NOMO-1 (cell line): ENCODE results near the gene APBA2.
"Not testable (repeated sequence)": the region's sequence is repeated elsewhere in the genome, so short reads cannot be mapped to it uniquely, and the experiment has no call there.

Experiments
- DNase-seq, 2 experiments: peaks; one replicate each; lab custom pipeline; 2025; ENCODE audit not compliant: unreplicated experiment in 2 of 2; lab: John Stamatoyannopoulos, UW

Gene APBA2

DNA sequence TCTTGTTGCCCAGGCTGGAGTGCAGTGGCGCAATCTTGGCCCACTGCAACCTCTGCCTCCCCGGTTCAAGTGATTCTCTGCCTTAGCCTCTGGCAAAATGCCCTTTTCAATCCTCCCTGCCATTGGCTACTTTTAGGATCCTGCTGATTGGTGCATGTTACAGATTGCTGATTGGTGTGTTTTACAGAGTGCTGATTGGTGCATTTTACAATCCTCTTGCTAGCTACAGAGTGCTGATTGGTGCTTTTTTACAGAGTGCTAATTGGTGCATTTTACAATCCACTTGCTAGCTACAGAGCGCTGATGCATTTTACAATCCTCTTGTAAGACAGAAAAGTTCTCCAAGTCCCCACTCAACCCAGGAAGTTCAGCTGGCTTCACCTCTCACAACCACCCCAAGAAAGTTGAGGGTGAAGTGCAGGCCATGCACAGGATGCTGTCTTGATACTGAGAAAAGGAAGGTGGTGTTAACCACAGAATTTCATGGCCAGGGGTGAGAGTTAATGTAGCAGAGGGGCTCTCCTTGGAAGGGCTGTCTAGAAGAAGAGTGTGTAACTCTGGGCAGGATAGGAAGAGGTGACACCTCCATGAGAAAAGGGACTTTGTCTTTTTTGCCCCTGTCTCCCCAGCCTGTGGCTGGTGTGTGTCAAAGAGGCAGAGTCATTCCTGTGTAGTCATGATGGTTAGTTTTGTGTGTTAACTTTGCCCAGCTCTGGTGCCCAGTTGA is 145.9 kb downstream of the APBA2 start:
- no peak for DNase-seq

DNA sequence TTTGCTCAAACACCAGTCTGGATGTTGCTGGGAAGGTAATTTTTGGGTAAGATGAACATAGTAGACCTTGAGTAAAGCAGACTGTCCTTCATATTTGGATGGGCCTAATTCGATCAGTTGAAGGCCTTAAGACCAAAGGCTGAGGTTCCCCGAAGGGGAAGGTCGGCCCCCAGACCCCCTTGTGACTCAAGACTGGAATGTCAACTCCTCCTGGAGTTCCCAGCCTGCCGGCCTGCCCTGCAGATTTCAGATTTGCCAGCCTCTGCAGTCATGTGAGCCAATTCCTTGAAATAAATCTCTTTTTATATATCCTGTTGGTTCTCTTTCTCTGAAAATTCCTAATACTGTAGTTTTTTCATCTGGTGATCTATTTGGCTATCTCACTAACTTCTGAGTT is 146.5 kb downstream of the APBA2 start:
- DNase-seq: no peak

DNA sequence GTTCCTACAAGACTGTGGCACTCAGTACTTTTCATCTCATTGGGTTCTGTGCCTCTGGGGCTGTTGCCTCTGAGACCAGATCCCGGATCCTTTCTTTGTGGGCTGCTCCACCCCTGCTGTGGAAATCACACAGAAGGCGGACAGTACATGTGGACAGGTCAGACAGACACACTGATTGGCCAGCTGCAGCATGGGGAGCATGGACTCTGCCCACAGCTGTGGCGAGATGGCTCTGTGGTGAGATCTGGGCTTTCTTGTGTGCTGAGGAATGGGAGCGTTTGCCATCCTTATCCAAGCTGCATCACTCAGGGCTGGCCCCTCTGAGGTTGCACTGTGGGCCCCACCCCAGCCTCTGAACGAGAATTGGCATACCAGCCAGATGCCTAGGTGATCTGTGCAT is 147.0 kb downstream of the APBA2 start:
- no peak for DNase-seq

DNA sequence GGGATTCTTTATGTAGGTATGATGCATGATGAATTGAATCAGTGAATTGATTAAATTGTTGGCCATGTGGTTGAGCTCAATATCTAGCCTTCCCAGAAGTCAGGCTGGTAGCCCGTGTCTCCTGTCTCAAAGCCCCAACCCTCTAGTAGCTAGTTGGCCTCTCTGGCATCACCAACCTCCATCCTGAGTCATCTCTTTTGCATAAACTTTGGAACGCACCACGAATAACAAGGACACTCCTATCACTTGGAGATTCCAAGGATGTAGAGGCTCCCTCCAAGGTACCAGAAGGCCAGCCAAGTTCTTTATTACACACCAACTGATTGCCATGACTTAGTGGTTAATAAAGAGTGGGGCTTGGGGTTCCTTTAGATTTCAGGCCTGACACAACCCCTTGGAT is 148.4 kb downstream of the APBA2 start:
- no peak for DNase-seq

DNA sequence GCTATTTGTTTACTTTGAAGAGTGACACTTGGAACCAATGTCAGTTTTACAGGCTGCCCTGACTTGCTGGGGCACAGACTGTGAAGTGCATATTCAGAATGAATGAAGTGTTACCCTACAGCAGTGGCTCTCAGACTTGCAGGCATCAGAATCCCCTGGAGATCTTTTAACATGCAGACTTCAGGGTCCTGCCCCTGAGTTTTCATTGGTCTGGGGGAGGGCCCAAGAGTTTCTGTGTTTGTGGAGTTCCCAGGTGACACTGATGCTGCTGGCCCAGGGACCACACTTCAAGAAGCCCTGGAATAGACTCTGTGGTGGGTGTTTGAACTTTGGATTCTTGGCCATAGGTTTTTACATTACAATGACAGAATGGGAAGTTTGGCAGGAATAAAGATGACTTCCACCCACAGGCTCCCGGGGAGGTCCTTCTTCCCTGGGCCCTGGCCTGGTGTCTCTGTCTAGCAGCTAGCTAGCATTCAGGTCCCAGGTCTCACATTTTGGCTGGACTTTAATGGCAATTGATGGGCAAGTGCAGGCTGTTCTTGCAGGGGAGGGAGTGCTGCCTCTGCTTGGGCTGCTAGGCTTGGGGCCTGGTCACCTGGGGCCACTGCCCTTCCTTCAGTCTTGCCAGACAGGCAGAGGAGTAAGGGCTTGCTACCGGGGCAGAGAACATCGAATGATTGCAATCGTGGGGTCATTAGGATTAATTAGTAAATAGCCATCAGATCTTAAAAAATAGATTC is 149.0 kb downstream of the APBA2 start:
- DNase-seq: no peak

DNA sequence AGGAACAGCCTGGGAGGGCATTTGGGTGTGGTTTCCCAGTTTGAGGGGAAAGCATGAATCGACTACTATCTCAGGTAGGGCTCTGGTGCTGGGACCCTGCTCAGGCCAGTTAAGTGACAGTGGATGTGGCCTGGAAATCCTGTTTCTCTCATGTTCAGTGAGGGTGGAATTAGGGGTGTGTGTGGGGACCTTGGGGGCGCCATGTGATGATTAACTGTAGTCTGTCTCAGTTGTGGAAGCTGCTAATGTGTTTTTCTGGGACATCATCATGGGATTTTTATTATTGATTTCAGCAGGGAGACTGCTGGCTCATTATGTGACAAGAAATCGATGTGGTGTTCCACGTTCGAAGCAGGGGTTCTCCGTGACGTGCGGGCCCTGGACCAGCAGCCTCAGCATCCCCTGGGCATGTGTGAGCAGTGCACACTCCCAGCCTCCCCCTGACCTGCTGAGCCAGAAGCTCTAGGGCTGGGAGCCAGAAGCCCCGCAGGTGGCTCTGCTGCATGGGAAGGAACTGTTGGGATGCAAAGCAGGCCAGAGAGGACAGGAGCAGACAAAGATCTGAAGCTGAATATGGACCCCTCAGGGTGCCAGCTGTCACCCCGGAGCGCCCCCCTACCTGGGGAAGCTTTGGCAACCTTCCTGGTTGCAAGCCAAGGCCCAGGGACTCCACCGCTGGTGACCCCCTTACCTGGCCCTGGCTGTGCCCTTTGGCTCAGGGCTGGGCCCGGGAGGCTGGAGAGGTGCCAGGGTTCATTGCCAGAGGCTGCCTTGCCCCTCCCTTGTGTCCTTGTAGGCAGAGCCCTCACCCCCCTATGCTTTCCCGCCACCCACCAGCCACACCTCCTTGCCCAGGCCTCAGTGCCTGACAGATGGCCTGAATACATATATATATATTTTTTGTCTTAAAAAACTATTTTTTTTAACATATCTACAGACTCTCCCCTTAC is 149.8 kb downstream of the APBA2 start:
- DNase-seq: no peak

DNA sequence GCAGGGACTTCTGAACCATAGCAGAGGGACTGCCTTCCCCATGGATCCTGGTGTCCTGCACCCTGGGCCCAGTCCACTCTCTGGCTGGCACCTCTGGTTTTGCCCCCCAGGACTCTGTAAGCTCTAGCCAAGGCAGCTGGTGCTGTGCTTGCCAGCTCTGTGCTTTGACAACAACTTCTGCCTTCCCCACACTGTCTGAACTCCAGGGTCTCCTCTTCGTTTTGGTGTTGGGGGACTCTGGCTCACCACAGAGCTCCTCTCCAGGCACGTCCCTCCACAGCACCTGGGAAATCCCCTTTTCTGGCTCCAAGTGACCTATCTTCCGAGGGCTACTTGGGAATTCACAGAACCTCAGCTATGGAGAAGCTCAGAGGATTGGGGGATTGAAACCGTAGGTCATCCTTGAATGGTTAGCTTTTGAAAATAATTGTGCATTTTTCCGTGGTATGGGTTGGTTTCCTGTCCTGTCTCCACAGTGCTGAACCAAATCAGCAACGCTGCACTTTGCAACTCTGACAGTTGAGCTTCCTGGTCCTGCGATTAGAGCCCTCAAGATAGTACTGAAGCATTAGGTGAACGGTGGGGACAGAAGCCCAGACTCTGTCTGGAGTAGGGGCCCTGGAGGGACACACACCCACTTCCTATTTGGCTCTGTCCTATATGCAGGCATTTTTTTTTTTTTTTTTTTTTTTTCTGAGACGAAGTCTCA is 152.4 kb downstream of the APBA2 start:
- no peak for DNase-seq

DNA sequence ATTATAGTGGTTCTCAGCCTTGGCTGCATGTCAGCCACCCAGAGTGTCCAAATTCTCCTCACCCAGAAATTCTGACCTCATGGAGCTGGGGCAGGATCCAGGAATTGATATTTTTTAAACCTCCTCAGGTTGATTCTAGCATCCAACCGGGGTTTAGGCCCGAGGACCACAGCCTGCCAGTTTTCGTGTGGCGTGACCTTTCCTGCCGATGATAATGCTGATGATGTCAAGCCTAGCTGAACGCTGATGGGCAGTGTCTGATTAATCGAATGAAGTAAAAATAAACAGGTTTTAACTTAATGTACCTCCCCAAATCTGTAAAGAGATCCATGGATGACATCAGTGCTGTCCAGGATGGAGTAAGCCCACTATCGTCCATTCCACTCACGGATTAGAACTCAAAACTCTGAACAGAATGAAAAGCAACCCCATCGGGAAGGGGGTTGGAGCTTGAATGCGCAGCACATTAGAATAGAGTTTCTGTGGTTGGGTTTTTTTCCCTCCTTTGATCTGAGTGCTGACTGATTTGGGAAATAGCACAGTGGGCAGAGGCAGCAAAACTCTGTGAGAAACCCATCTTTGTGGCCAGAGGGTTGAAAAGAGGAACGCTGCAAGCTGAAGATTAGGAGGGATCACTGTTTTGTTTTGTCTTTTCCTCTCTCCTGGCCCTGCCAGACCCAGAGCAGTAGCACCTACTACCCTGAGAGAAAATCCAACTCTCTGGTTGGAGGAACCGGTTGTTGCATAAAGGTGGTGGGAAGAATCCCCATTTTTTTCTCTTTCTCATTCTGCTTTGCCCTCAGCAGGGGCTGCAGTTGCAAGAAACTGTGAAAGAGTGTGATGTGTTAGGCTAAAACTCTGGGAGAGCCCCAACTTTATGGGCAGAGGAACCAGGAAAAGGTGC is 153.9 kb downstream of the APBA2 start:
- DNase-seq: no peak

DNA sequence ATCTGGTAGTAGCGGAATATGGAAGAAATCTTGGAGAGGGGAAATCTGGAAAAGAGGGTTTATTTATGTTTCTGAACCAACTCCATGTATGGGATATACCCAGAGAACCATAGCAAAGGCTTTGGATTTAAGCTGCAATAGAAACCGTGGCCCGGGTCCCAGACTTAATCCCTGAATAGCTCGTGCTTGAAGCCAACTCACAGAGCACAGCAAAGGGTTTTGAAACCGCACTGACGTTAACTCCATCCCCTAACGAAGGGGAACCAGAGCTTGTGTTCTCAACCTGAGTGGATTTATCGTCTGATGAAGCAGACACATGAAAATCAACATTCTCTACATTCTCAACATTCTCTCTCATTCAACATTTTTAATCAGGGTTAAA is 154.6 kb downstream of the APBA2 start:
- no peak for DNase-seq

DNA sequence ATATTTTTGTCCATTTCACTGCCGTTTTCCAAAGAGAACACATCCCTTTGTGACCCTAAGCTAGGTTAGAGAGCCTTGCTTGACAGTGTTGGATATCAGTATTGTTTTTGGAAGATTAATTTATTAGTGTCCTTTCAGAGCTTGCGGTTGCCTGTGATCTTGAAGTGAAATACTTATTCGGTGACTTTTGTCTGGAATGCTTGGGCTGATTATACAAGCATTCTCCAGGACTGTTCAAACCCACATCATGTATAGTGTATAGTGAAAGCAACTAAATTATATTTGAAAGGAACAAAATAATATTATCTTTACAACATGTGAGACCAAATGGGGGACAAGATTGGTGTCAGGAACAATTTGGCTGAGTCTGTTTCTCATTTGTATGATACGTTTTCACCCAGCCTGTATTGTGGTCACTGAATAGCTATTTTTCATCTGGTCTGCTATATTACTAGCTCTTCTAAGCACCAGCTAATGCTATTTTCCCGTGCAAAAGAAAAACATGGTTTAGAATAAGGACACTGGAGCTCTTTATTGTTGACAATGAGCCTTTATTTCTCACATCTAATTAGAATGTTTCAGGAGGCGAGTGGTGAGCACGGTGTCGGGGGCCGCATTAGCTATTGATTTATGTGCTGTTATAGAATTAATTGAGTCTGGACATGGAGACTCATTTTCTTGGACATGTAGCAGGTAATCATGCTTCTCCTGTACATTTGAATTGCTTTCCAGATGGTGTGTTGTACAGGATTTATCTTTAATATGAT is 158.1 kb downstream of the APBA2 start:
- no peak for DNase-seq

DNA sequence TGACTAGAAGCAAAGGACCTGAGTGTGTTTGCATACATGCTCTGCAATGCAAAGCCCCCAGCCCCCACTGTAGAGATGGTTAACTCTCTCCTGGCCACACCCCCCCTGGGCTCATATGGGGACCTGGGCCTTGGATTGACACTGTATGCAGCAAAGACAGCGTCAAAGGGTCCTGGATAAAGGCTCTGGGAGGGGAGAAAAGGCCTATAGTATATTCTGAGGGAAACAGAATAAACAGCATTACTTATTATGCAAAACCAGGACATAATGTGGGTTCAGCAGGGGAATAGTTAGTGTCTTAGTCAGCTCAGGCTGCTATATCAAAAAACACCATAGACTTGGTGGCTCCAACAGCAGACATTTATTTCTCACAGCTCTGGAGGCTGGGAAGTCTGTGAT is 158.7 kb downstream of the APBA2 start:
- no peak for DNase-seq

DNA sequence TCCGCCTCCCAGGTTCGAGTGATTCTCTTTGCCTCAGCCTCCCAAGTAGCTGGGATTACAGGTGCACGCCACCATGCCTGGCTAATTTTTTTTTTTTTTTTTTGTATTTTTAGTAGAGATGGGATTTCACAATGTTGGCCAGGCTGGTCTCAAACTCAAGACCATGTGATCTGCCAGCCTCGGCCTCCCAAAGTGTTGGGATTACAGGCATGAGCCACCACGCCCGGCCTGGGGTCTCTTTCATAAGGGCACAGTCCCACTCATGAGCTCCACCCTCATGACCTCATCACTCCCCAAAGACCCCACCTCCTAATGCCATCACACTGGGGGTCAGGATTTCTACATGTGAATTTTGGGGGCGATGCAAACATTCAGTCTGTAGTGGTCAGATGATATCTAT is 159.4 kb downstream of the APBA2 start:
- not testable (repeated sequence) for DNase-seq

DNA sequence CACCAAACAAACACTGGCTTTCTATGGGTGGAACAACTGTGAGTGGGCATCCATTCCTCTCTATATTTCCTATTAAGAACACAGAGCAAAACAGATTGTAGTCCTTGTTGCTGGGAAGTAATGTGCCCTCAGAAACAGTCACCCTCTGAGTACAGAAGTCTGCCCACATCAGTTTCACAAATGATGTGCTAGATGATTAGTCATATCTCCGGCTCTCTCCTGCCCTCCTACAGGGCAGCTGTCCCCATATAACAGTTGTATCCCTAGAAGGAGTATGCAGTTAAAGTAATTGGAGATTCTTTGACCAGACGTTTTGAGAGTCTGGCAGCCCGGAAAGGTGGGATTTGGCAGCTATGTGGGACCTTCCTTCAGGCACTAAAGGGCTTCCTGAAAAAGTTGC is 159.9 kb downstream of the APBA2 start:
- DNase-seq: no peak

DNA sequence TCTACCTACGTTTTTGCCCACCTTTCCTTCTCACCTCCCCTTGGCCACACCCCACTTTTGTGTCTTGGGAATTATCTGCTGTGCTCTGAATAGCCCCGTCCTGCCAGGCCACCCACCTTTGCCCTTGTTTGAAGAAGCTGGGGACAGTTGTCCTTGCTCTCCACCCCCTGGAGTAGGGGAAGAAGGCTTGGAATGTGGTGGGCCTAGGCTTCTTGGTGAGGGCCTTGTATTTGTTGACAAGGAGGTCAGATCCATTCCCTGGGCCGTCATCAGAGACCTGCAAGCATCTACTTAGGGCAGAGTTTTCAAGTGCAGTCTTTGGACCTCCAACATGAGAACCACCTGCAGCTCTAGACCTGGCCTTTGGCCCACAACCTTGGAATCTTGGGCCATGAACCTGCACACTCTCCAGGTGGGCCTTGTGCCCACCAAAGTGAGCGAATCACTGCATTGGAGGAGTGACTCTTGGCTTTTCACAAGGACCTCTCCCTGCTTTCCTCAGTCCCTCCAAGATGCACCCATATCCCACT is 160.6 kb downstream of the APBA2 start:
- no peak for DNase-seq

DNA sequence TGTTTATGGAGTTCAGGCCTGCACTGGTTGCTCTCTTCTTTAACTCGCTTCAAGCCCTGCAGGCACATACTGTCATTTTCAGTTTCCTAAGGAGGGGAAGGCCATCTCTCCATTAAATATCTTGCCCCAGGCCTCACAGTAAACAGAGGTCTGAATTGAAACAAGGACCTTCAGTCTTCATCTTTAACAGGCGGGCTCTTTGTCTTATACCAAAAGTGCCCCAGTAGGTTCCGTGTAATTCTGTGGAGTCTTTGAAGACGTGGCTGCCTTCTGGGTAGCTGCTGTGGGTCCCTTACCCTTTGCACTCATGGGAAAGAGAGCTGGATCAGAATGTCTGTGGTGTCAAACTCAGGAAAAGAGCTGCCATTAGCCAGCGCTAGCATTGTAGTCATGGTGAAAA is 161.2 kb downstream of the APBA2 start:
- DNase-seq: no peak

DNA sequence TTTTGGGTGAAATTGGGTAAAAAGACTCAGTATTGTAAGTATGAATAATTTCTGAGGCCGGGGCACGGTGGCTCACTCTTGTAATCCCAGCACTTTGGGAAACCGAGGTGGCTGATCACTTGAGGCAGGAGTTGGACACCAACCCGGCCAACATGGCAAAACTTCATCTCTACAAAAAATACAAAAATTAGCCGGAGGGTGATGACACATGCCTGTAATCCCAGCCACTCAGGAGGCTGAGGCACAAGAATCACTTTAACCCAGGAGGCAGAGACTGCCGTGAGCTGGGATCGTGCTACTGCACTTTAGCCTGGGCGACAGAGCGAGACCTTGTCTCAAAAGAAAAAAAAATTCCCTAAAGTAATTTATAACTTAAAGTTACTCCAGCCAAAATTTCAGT is 162.2 kb downstream of the APBA2 start:
- no peak for DNase-seq

DNA sequence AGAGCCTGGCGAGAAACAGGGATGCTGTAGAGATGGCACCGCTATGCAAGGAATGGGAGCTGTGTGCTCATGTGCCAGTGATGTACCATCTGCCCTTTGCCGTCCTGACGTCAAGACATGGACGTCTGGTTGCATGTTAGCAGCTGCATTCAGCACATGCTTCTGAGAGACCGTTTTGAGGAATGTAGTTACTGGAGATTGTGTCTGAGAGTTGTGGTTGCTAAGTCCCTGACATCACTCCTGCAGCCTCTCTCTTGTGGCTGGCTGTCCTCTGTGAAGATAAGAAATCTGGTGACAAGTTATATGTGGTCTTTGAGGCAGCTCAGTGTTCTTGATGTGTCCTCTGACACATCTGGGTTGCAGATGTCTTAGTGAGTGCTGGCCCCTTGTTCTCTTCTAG is 165.1 kb downstream of the APBA2 start:
- no peak for DNase-seq

DNA sequence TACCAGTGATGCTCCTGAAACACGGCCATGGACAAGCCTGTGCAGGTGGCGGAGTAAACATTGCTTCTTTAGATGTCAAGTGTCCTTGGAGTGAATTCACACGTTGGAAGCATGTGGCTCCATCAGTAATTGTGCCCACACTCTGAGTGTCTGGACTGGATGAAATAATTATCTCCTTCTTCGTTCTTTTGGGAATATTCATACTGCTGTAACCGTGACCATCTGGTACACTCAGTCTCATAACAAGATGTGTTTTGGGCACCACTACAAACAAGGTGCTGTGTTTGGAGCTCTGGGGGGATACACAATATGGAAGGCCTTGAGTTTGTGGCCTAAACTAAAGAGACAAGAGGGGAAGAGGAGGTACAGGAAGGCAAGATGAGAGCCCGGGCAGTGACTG is 165.6 kb downstream of the APBA2 start:
- DNase-seq: no peak

DNA sequence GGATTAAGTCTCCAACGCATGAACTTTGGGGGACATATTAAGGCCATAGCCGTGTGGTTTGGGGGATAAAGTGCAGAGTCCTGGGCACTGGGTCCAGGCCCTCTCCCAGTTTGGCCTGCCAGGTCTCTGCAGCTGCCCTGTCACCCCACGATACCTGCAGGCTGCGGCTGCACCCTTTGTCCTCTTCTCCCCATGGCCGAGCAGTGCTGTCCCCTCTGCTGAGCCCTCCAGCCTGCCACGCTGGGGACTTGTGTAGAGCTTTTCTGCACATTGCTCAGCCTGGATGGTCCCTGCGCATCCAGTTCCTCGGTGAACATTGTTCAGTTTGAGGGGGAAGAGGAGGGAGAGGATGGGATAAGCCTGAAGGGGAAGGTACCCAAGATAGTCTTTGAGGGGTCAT is 167.2 kb downstream of the APBA2 start:
- no peak for DNase-seq
